Spleen (tissue), 11 donors: Measurements from ENCODE around the gene GSG1L. TPM values are rescaled to one million over a fixed set of nuclear protein-coding genes. Genes with fewer than 3 reads are reported as not detected.

Source experiments
- DNase-seq: peaks from one replicate; pipeline ENCODE4 v3.0.0-alpha.2; 2020
- H3K27ac ChIP-seq, 8 donors: fragments of 200-600 bp; sonication (generic) in 7 of 8; 1 replicate in 4 of 8; 2 replicates in 4 of 8; pipeline versions ENCODE4 v1.5.0 to v1.8.0; 2016 to 2021; ENCODE audit warnings: inconsistent platforms in 4 of 8, mild to moderate bottlenecking in 4 of 8, moderate library complexity in 1 of 8
- H3K27me3 ChIP-seq, 7 donors: fragments of 200-600 bp; sonication (generic) in 6 of 7; replicated peaks in 1 of 7; 1 replicate in 4 of 7; 2 replicates in 3 of 7; pipeline versions ENCODE4 v1.5.0 to v1.8.0; 2016 to 2021; ENCODE audit warnings: inconsistent platforms in 3 of 7, mild to moderate bottlenecking in 1 of 7
- H3K36me3 ChIP-seq, 6 donors: fragments of 200-600 bp; sonication (generic) in 5 of 6; 1 replicate in 4 of 6; 2 replicates in 2 of 6; pipeline versions ENCODE4 v1.5.0 to v1.8.0; 2016 to 2021; ENCODE audit warnings: inconsistent platforms in 2 of 6
- H3K4me1 ChIP-seq, 6 donors: fragments of 200-600 bp; sonication (generic) in 5 of 6; 1 replicate in 3 of 6; 2 replicates in 3 of 6; pipeline versions ENCODE4 v1.5.0 to v1.8.0; 2016 to 2021; ENCODE audit warnings: inconsistent platforms in 3 of 6
- H3K4me3 ChIP-seq, 8 donors: fragments of 200-600 bp; sonication (generic) in 7 of 8; 1 replicate in 4 of 8; 2 replicates in 4 of 8; pipeline versions ENCODE4 v1.5.0 to v1.8.0; 2016 to 2021; ENCODE audit warnings: inconsistent platforms in 4 of 8, mild to moderate bottlenecking in 4 of 8, moderate library complexity in 2 of 8
- H3K9me3 ChIP-seq, 8 donors: fragments of 200-600 bp; sonication (generic) in 7 of 8; 1 replicate in 4 of 8; 2 replicates in 4 of 8; pipeline versions ENCODE4 v1.5.0 to v1.8.0; 2016 to 2021; ENCODE audit warnings: inconsistent platforms in 4 of 8
- CTCF ChIP-seq, 11 experiments: fragments of 200-600 bp in 7 of 11; fragments of 450-650 bp in 4 of 11; sonication (generic) in 4 of 11; IDR thresholded peaks in 8 of 11; conservative IDR thresholded peaks in 3 of 11; 1 replicate in 7 of 11; 2 replicates in 4 of 11; pipeline versions ENCODE4 v1.4.0 to v1.8.0; 2016 to 2021; ENCODE audit warnings: antibody characterized with exemption in 11 of 11, inconsistent platforms in 4 of 11, mild to moderate bottlenecking in 1 of 11
- POLR2A ChIP-seq, 3 donors: fragments of 450-650 bp; IDR thresholded peaks; one replicate each; pipeline ENCODE4 v1.5.1; 2017; ENCODE audit warnings: antibody characterized with exemption in 3 of 3, mild to moderate bottlenecking in 1 of 3
- POLR2AphosphoS5 ChIP-seq, 3 donors: sonication (generic); formaldehyde crosslinking; IDR thresholded peaks; one replicate each; pipeline ENCODE4 v1.5.1; 2017; ENCODE audit warnings: antibody characterized with exemption in 3 of 3
- WGBS, 5 donors: extraction: QIAGEN DNeasy Blood & Tissue Kit in 3 of 5; methylation state at CpG; one replicate each; pipeline versions ENCODE4 v1.1.5 to v1.1.7; 2013 to 2018; 5-methylcytosine and 5-hydroxymethylcytosine counted together
- intact Hi-C: fragments of 100-400 bp; cut with DNase I; formaldehyde crosslinking; loops from one replicate; pipeline ENCODE4 v1.15.0; 2023; ENCODE audit warnings: low total_unique reads
- polyA plus RNA-seq, 3 donors: library from polyadenylated mRNA; stranded (reverse); fragments of 200-250 nt; gene quantifications; one replicate each; pipeline ENCODE4 v1.2.1, GENCODE V29; 2013
- total RNA-seq, 7 donors: library from RNA; depleted of rRNA in 3 of 7; stranded (reverse); fragments of >200 nt in 3 of 7; fragmentation: NEBNext Ultra II Directional in 4 of 7; extraction: Animal tissue kit (Norgen Biotek cat#: 25700) in 4 of 7; gene quantifications; one replicate each; pipeline versions ENCODE4 v1.1.0 to v1.2.1, GENCODE V29; 2016 to 2021
- donor health status: healthy with polysubstance abuse.
- donor health status: DM: no; HTN: no; CAD: no; lungs with moderate emphysema.
- donor health status: DM: no; HTN: no; CAD: no.
- donor health status: Bipolar disorder and iron deficiency.
- donor health status: healthy.
- donor health status: DM: no; HTN: no; CAD: no.
- donor health status: DM: yes; HTN: yes; CAD: no.

Gene GSG1L
- total and polyA plus RNA-seq, 10 donors: 0.22 to 0.58 (median 0.43) TPM; not detected in 6

- H3K9me3 ChIP-seq: no peaks in the 10 kb centered on the region
- DNase-seq: peak; percentile 51
- H3K27me3 ChIP-seq: no peaks in the 10 kb centered on the region
- no peaks in the 10 kb centered on the region for H3K4me1 ChIP-seq
- 89 to 97% (median 93%) methylated on average over 19 to 20 of the region's 20 CpGs for WGBS, 5 donors
- peaks cover 0 to 65% (median 9%) of the 10 kb centered on the region in 6 donors for H3K36me3 ChIP-seq
- intact Hi-C loops: no loop called here
- no peak overlapping the region for H3K4me3 ChIP-seq
- no peak overlapping the region for H3K27ac ChIP-seq
- no peak for TF ChIP-seq POLR2AphosphoS5 (IDR thresholded peaks at IDR 0.05)
- TF ChIP-seq CTCF (IDR thresholded peaks at IDR 0.05 in 8 of 11, conservative IDR thresholded peaks at IDR 0.05 in 3 of 11): no peak
- no peak for TF ChIP-seq POLR2A (IDR thresholded peaks at IDR 0.05)
Observed at GRCh38 chr16:27778171-27778925, 285.2 kb downstream of the GSG1L start.

- Histone ChIP-seq H3K9me3 (no peaks in the 10 kb centered on the region), H3K4me3 (no peak overlapping the region), H3K27me3 (no peaks in the 10 kb centered on the region), H3K36me3 (peaks cover 0 to 73% (median 10%) of the 10 kb centered on the region in 6 donors), H3K4me1 (no peaks in the 10 kb centered on the region), H3K27ac (no peak overlapping the region)
- WGBS, 5 donors: 82 to 93% (median 87%) methylated on average over 7 to 13 of the region's 13 CpGs
- no peak for TF ChIP-seq POLR2A (IDR thresholded peaks at IDR 0.05)
- no peak for TF ChIP-seq POLR2AphosphoS5 (IDR thresholded peaks at IDR 0.05)
- TF ChIP-seq CTCF (IDR thresholded peaks at IDR 0.05 in 8 of 11, conservative IDR thresholded peaks at IDR 0.05 in 3 of 11): no peak
- intact Hi-C loops: no loop called here
- DNase-seq: peak; percentile 50
Observed at GRCh38 chr16:27777527-27777926, 286.0 kb downstream of the GSG1L start.

- H3K4me1 ChIP-seq: no peaks in the 10 kb centered on the region
- 85 to 93% (median 90%) methylated on average over 21 to 26 of the region's 26 CpGs for WGBS, 5 donors
- TF ChIP-seq POLR2A (IDR thresholded peaks at IDR 0.05) (no peak), POLR2AphosphoS5 (IDR thresholded peaks at IDR 0.05) (no peak), CTCF (IDR thresholded peaks at IDR 0.05 in 8 of 11, conservative IDR thresholded peaks at IDR 0.05 in 3 of 11) (no peak)
- no peaks in the 10 kb centered on the region for H3K27me3 ChIP-seq
- H3K9me3 ChIP-seq: no peaks in the 10 kb centered on the region
- no peak overlapping the region for H3K4me3 ChIP-seq
- peaks cover 0 to 82% (median 14%) of the 10 kb centered on the region in 6 donors for H3K36me3 ChIP-seq
- intact Hi-C loops: no loop called here
- H3K27ac ChIP-seq: no peak overlapping the region
- peak; percentile 36 for DNase-seq
Observed at GRCh38 chr16:27776556-27777225, 286.8 kb downstream of the GSG1L start.

- Histone ChIP-seq H3K27ac (no peak overlapping the region), H3K4me1 (no peaks in the 10 kb centered on the region), H3K27me3 (no peaks in the 10 kb centered on the region), H3K4me3 (no peak overlapping the region), H3K36me3 (peaks cover 0 to 96% (median 26%) of the 10 kb centered on the region in 6 donors), H3K9me3 (no peaks in the 10 kb centered on the region)
- intact Hi-C loops: no loop called here
- TF ChIP-seq POLR2A (IDR thresholded peaks at IDR 0.05): no peak
- TF ChIP-seq POLR2AphosphoS5 (IDR thresholded peaks at IDR 0.05): no peak
- no peak for TF ChIP-seq CTCF (IDR thresholded peaks at IDR 0.05 in 8 of 11, conservative IDR thresholded peaks at IDR 0.05 in 3 of 11)
- peak; percentile 58 for DNase-seq
- 90 to 98% (median 95%) methylated on average over 8 of the region's 8 CpGs for WGBS, 5 donors
Observed at GRCh38 chr16:27775254-27775653, 288.3 kb downstream of the GSG1L start.
